HepG2 (cell line): ENCODE data around the gene DNAAF3. TPM values are rescaled to one million over a fixed set of nuclear protein-coding genes. Genes with fewer than 3 reads are reported as not detected.

Source experiments
- ATAC-seq: fragments of 200-7000 bp; cut with Tn5 transposase; 3 replicates; pipeline ENCODE4 v1.9.1; 2020; ENCODE audit warnings: mild to moderate bottlenecking, moderate library complexity
- BruUV-seq: library from RNA; stranded (reverse); fragments of 400-500 nt; replicated peaks from 2 replicates; lab custom pipeline; 2021; lab: Mats Ljungman, UMichigan
- CTCF ChIA-PET: fragments of 300-600 bp; formaldehyde crosslinking; extraction: SDS; loops from one replicate; lab custom pipeline; 2021; ENCODE audit warnings: low total read pairs, inconsistent platforms, low intra/inter-chr PET ratio; lab: Yijun Ruan, JAX
- POLR2A ChIA-PET: fragments of 350-600 bp; sonication (Branson Sonifier 250); formaldehyde crosslinking; loops from one replicate; lab custom pipeline; 2020; ENCODE audit warnings: antibody characterized with exemption, inconsistent platforms; lab: Yijun Ruan, JAX
- DNase-seq: peaks from one replicate; pipeline ENCODE4 v3.0.0-alpha.2; 2015; ENCODE audit warnings: low spot score
- FAIRE-seq: peaks from 3 replicates; lab custom pipeline; 2011; peaks lifted over from hg19 to GRCh38; lab: Jason Lieb, UNC
- H2AFZ ChIP-seq: one replicate; pipeline ENCODE4 v1.6.1; 2011; ENCODE audit warnings: low read length, inconsistent platforms
- H3K27ac ChIP-seq: fragments of 300-600 bp; 3 replicates; pipeline ENCODE4 v1.8.0; 2011; ENCODE audit warnings: mixed run types, mild to moderate bottlenecking, mixed read lengths, low read length, inconsistent platforms; ENCODE audit not compliant: insufficient read depth; ENCODE audit errors: extremely low read length
- H3K27me3 ChIP-seq, 2 experiments: fragments of 200-600 bp in 1 of 2; 2 replicates in 1 of 2; 3 replicates in 1 of 2; pipeline versions ENCODE4 v1.6.0 to v1.8.0; 2011; ENCODE audit warnings: low read length in 2 of 2, mild to moderate bottlenecking in 2 of 2, moderate library complexity in 2 of 2, inconsistent platforms in 1 of 2; ENCODE audit not compliant: insufficient read depth in 2 of 2, control insufficient read depth in 1 of 2
- H3K36me3 ChIP-seq, 2 experiments: fragments of 200-600 bp in 1 of 2; replicated peaks in 1 of 2; 2 replicates in 1 of 2; 3 replicates in 1 of 2; pipeline versions ENCODE4 v1.5.1 to v1.8.0; 2011; ENCODE audit warnings: low read length in 2 of 2, inconsistent platforms in 1 of 2; ENCODE audit not compliant: insufficient read depth in 2 of 2, control insufficient read depth in 1 of 2
- H3K4me1 ChIP-seq: 2 replicates; pipeline ENCODE4 v1.5.1; 2012; ENCODE audit warnings: low read length, inconsistent platforms; ENCODE audit not compliant: insufficient read depth
- H3K4me2 ChIP-seq: 2 replicates; pipeline ENCODE4 v1.6.0; 2011; ENCODE audit warnings: low read depth, low read length, inconsistent platforms
- H3K4me3 ChIP-seq, 3 experiments: fragments of 200-600 bp in 1 of 3; sonication (generic), shearing (Covaris generic) in 1 of 3; replicated peaks in 1 of 3; 2 replicates each; pipeline ENCODE4 v1.5.1; 2011 to 2016; ENCODE audit warnings: low read length in 3 of 3, inconsistent platforms in 2 of 3, low read depth in 2 of 3, mild to moderate bottlenecking in 2 of 3, control low read depth in 1 of 3, mixed read lengths in 1 of 3; ENCODE audit not compliant: insufficient read depth in 1 of 3
- H3K79me2 ChIP-seq: one replicate; pipeline ENCODE4 v1.6.1; 2011; ENCODE audit warnings: low read length, inconsistent platforms; ENCODE audit not compliant: insufficient read depth
- H3K9ac ChIP-seq: 2 replicates; pipeline ENCODE4 v1.6.0; 2011; ENCODE audit warnings: mild to moderate bottlenecking, low read depth, low read length, inconsistent platforms; ENCODE audit not compliant: insufficient read depth
- H3K9me3 ChIP-seq: 2 replicates; pipeline ENCODE4 v1.5.1; 2012; ENCODE audit warnings: mild to moderate bottlenecking, low read length
- H4K20me1 ChIP-seq: 2 replicates; pipeline ENCODE4 v1.6.0; 2011; ENCODE audit warnings: inconsistent platforms, mild to moderate bottlenecking, low read length, moderate library complexity; ENCODE audit not compliant: insufficient read depth
- ATM ChIP-seq: fragments of 450-650 bp; IDR thresholded peaks from 2 replicates; pipeline ENCODE4 v1.7.1; 2017; ENCODE audit warnings: mild to moderate bottlenecking, borderline replicate concordance
- BATF2 ChIP-seq: sonication (generic); formaldehyde crosslinking; IDR thresholded peaks from 2 replicates; pipeline ENCODE4 v1.8.0; 2022; ENCODE audit warnings: mild to moderate bottlenecking, missing genetic modification reagents, moderate library complexity
- CERS6 ChIP-seq: sonication (generic); formaldehyde crosslinking; IDR thresholded peaks from 2 replicates; pipeline ENCODE4 v1.5.0; 2020; ENCODE audit warnings: missing genetic modification reagents
- DNMT3B ChIP-seq: conservative IDR thresholded peaks from 2 replicates; pipeline ENCODE4 v1.6.1; 2016; ENCODE audit warnings: missing biosample characterization, control low read depth
- FOXM1 ChIP-seq: sonication (generic); formaldehyde crosslinking; IDR thresholded peaks from 2 replicates; pipeline ENCODE4 v1.5.0; 2020; ENCODE audit warnings: missing genetic modification reagents
- HDAC1 ChIP-seq: sonication (generic); formaldehyde crosslinking; IDR thresholded peaks from 2 replicates; pipeline ENCODE4 v1.5.1; 2020; ENCODE audit warnings: mild to moderate bottlenecking, missing genetic modification reagents
- HNRNPH1 ChIP-seq: fragments of 200-400 bp; formaldehyde crosslinking; optimal IDR thresholded peaks from 2 replicates; pipeline ENCODE3; 2017; ENCODE audit warnings: mild to moderate bottlenecking, low read depth, low read length
- KLF16 ChIP-seq, 2 experiments: sonication (generic) in 1 of 2; formaldehyde crosslinking in 1 of 2; IDR thresholded peaks; 2 replicates each; pipeline versions ENCODE4 v1.6.1 to v1.8.0; 2016 to 2023; ENCODE audit warnings: missing genetic modification reagents in 2 of 2, missing compliant biosample characterization in 1 of 2
- KLF6 ChIP-seq: IDR thresholded peaks from 2 replicates; pipeline ENCODE4 v1.8.0; 2016; ENCODE audit warnings: missing biosample characterization, missing genetic modification reagents
- MBD4 ChIP-seq: IDR thresholded peaks from 2 replicates; pipeline ENCODE4 v1.6.1; 2012; ENCODE audit warnings: low read length, inconsistent platforms, borderline replicate concordance
- MTF1 ChIP-seq: sonication (generic); formaldehyde crosslinking; IDR thresholded peaks from 2 replicates; pipeline ENCODE4 v1.5.0; 2020; ENCODE audit warnings: missing genetic modification reagents
- MZF1 ChIP-seq: sonication (generic); formaldehyde crosslinking; IDR thresholded peaks from 2 replicates; pipeline ENCODE4 v1.8.1; 2023; ENCODE audit warnings: mild to moderate bottlenecking, missing genetic modification reagents, borderline replicate concordance
- NCOA2 ChIP-seq: sonication (generic); formaldehyde crosslinking; IDR thresholded peaks from 2 replicates; pipeline ENCODE4 v1.8.0; 2022; ENCODE audit warnings: inconsistent platforms
- NFYC ChIP-seq: IDR thresholded peaks from 2 replicates; pipeline ENCODE4 v1.6.1; 2016; ENCODE audit warnings: missing genetic modification reagents, missing compliant biosample characterization
- SCMH1 ChIP-seq: sonication (generic); formaldehyde crosslinking; IDR thresholded peaks from 2 replicates; pipeline ENCODE4 v1.9.0; 2021; ENCODE audit warnings: missing genetic modification reagents, mild to moderate bottlenecking, borderline replicate concordance
- ZC3H4 ChIP-seq: sonication (generic); formaldehyde crosslinking; IDR thresholded peaks from 2 replicates; pipeline ENCODE4 v1.4.0; 2020; ENCODE audit warnings: missing genetic modification reagents, borderline replicate concordance
- ZKSCAN1 ChIP-seq: fragments of 150-350 bp; IDR thresholded peaks from 2 replicates; pipeline ENCODE4 v1.6.1; 2014; ENCODE audit warnings: low read length
- ZNF317 ChIP-seq: sonication (generic); formaldehyde crosslinking; IDR thresholded peaks from 2 replicates; pipeline ENCODE4 v1.5.0; 2020; ENCODE audit warnings: mild to moderate bottlenecking, missing genetic modification reagents
- ZNF33A ChIP-seq: sonication (generic); formaldehyde crosslinking; IDR thresholded peaks from 2 replicates; pipeline ENCODE4 v1.5.1; 2020; ENCODE audit warnings: missing genetic modification reagents, mild to moderate bottlenecking, moderate library complexity, borderline replicate concordance
- WGBS: methylation state at CpG from one replicate; pipeline ENCODE4 v1.1.6; 2017; ENCODE audit warnings: low lambda C conversion rate; 5-methylcytosine and 5-hydroxymethylcytosine counted together
- in situ Hi-C: cut with HindIII; loops from 2 replicates; pipeline ENCODE4 v1.10.0; 2017; ENCODE audit warnings: low pct_unique_long_range_greater_than_20kb; ENCODE audit not compliant: extremely low pct_ligation_motif_present
- intact Hi-C: fragments of 100-400 bp; cut with micrococcal nuclease; formaldehyde crosslinking; loops from one replicate; pipeline ENCODE4 v1.10.0; 2022; ENCODE audit not compliant: unreplicated experiment
- polyA plus RNA-seq, 8 experiments: library from polyadenylated mRNA; depleted of rRNA in 3 of 8; stranded (reverse) in 7 of 8; unstranded in 1 of 8; fragments of >200 nt; fragmentation: Illumina TruSeq in 4 of 8; extraction: Trizol in 4 of 8; gene quantifications; 2 replicates each; pipeline versions ENCODE4 v1.2.1 to v1.2.3, GENCODE V29; 2011 to 2016; ENCODE audit warnings: low read depth in 4 of 8, missing spikeins in 1 of 8, mixed read lengths in 1 of 8; ENCODE audit not compliant: insufficient read depth in 1 of 8
- total RNA-seq, 5 experiments: library from RNA; depleted of rRNA; stranded (reverse); fragments of >200 nt; fragmentation: Illumina TruSeq; extraction: Trizol; gene quantifications; 2 replicates each; pipeline ENCODE4 v1.2.3, GENCODE V29; 2016; ENCODE audit warnings: low read depth in 1 of 5

DNAAF3 gene
- total and polyA plus RNA-seq, 2 of the 13 experiments (the other 11 are each of a cell fraction or from before 2014, with no cell fraction given), result 0.30 to 0.40 TPM

- DNase-seq, result no peak
- ATAC-seq, result no peak
- WGBS, result 56% methylated on average over 16 of the region's 16 CpGs
- no peaks in the 10 kb centered on the region for H3K9me3 ChIP-seq
- no TSS peak for BruUV-seq
- no peak for TF ChIP-seq ZNF33A (CRISPR knock-in tag)
- no peak for TF ChIP-seq MTF1 (CRISPR knock-in tag)
- TF ChIP-seq ZC3H4 (CRISPR knock-in tag), result no peak
- no peak for TF ChIP-seq SCMH1 (CRISPR knock-in tag)
- TF ChIP-seq, all 625 proteins: peak for 0
- ChIA-PET POLR2A (no interaction called here), CTCF (interaction anchor here (1.5 kb wide), 1 partner anchor 250 kb away, joined by 3 read pairs; no protein-coding TSS in a partner anchor)
- no peaks in the 10 kb centered on the region for H3K36me3 ChIP-seq
- H3K9ac ChIP-seq, result no peak overlapping the region
- H3K79me2 ChIP-seq, result no peaks in the 10 kb centered on the region
- H3K4me1 ChIP-seq, result no peaks in the 10 kb centered on the region
- H2AFZ ChIP-seq, result no peak overlapping the region
- FAIRE-seq, result no peak
- no peak overlapping the region for H3K4me2 ChIP-seq
- no peak overlapping the region for H3K4me3 ChIP-seq
- H3K27ac ChIP-seq, result no peak overlapping the region
- no peaks in the 10 kb centered on the region for H4K20me1 ChIP-seq
- peaks cover 0 to 27% of the 10 kb centered on the region in 2 experiments; a peak in 1 of 5 replicates for H3K27me3 ChIP-seq
- intact Hi-C loops, result loop anchor here (5.0 kb wide), 1 partner anchor 249 kb away; no protein-coding TSS in a partner anchor
- in situ Hi-C loops, result no loop called here
These were observed 35.0 kb downstream of the DNAAF3 start for GRCh38 chr19:55131421-55131820.

- no peak overlapping the region for H3K9ac ChIP-seq
- DNase-seq (no peak), FAIRE-seq (no peak), ATAC-seq (no peak)
- in situ Hi-C loops (no loop called here), intact Hi-C loops (no loop called here)
- H3K79me2 ChIP-seq, result peaks cover 29% of the 10 kb centered on the region
- 90% methylated on average over 14 of the region's 14 CpGs for WGBS
- ChIA-PET CTCF (no interaction called here), POLR2A (interaction anchor here (1.7 kb wide), 1 partner anchor 357 kb away, joined by 7 read pairs; the partner anchor contains the start of gene ZNF628)
- H3K9me3 ChIP-seq, result no peaks in the 10 kb centered on the region
- no peak overlapping the region for H2AFZ ChIP-seq
- no peak overlapping the region for H3K4me3 ChIP-seq
- H3K27ac ChIP-seq, result no peak overlapping the region
- H3K4me2 ChIP-seq, result no peak overlapping the region
- no TSS peak for BruUV-seq
- H4K20me1 ChIP-seq, result peaks cover 14% of the 10 kb centered on the region
- H3K4me1 ChIP-seq, result peaks cover 41% of the 10 kb centered on the region
- H3K27me3 ChIP-seq, result peaks cover 0 to 14% of the 10 kb centered on the region in 2 experiments; a peak in 2 of 5 replicates
- H3K36me3 ChIP-seq, result no peaks in the 10 kb centered on the region
- TF ChIP-seq ZKSCAN1 (no peak), HNRNPH1 (no peak), KLF16 (CRISPR knock-in tag; IDR thresholded peaks at IDR 0.05) (no peak), BATF2 (CRISPR knock-in tag) (no peak), CERS6 (no peak), MZF1 (no peak), DNMT3B (no peak), KLF6 (no peak), ATM (no peak), HDAC1 (no peak), NCOA2 (no peak), MBD4 (no peak), FOXM1 (CRISPR knock-in tag) (no peak), ZNF317 (CRISPR knock-in tag) (no peak), NFYC (CRISPR knock-in tag) (no peak)
These were observed 47.4 kb downstream of the DNAAF3 start for GRCh38 chr19:55119053-55119452.
